GM23248 (cell line): Measurements from ENCODE around the gene RAB3GAP1. TPM values are rescaled to one million over a fixed set of nuclear protein-coding genes. Genes with fewer than 3 reads are reported as not detected.

Experiments
- DNase-seq: peaks from one replicate; pipeline ENCODE4 v3.0.0-alpha.2; 2015
- H2AFZ ChIP-seq: fragments of 200-600 bp; sonication (generic); 2 replicates; pipeline ENCODE4 v1.6.1; 2016; ENCODE audit warnings: antibody characterized with exemption
- H3F3A ChIP-seq: fragments of 200-600 bp; sonication (generic); 2 replicates; pipeline ENCODE4 v1.6.1; 2016; ENCODE audit warnings: mild to moderate bottlenecking, antibody characterized with exemption, mixed run types; ENCODE audit not compliant: insufficient read depth
- H3K27ac ChIP-seq: fragments of 200-600 bp; sonication (generic); 2 replicates; pipeline ENCODE4 v1.5.1; 2016; ENCODE audit warnings: mild to moderate bottlenecking
- H3K27me3 ChIP-seq: fragments of 200-600 bp; sonication (generic); replicated peaks from 2 replicates; pipeline ENCODE4 v1.6.1; 2016; ENCODE audit warnings: mild to moderate bottlenecking; ENCODE audit not compliant: insufficient read depth
- H3K36me3 ChIP-seq: fragments of 200-600 bp; sonication (generic); 2 replicates; pipeline ENCODE4 v1.6.1; 2016; ENCODE audit warnings: low read depth, mild to moderate bottlenecking
- H3K4me1 ChIP-seq: fragments of 200-600 bp; sonication (generic); 2 replicates; pipeline ENCODE4 v1.6.1; 2016; ENCODE audit warnings: mild to moderate bottlenecking; ENCODE audit not compliant: insufficient read depth
- H3K4me2 ChIP-seq: fragments of 200-600 bp; sonication (generic); one replicate; pipeline ENCODE4 v1.6.1; 2016; ENCODE audit warnings: mild to moderate bottlenecking; ENCODE audit not compliant: unreplicated experiment
- H3K4me3 ChIP-seq: fragments of 200-600 bp; sonication (generic); 2 replicates; pipeline ENCODE4 v1.5.1; 2016; ENCODE audit warnings: mild to moderate bottlenecking
- H3K79me2 ChIP-seq: fragments of 200-600 bp; sonication (generic); 2 replicates; pipeline ENCODE4 v1.6.1; 2016; ENCODE audit warnings: mild to moderate bottlenecking; ENCODE audit not compliant: insufficient read depth
- H3K9ac ChIP-seq: fragments of 200-600 bp; sonication (generic); 2 replicates; pipeline ENCODE4 v1.6.1; 2016; ENCODE audit warnings: mild to moderate bottlenecking
- H3K9me2 ChIP-seq: fragments of 200-600 bp; sonication (generic); 2 replicates; pipeline ENCODE4 v1.6.1; 2016; ENCODE audit warnings: mixed run types, mild to moderate bottlenecking, moderate library complexity; ENCODE audit not compliant: insufficient read depth
- H3K9me3 ChIP-seq: fragments of 200-600 bp; sonication (generic); one replicate; pipeline ENCODE4 v1.6.1; 2017; ENCODE audit warnings: low read depth
- H4K20me1 ChIP-seq: fragments of 200-600 bp; sonication (generic); 2 replicates; pipeline ENCODE4 v1.6.0; 2016; ENCODE audit not compliant: insufficient read depth
- EZH2 ChIP-seq: fragments of 200-600 bp; sonication (generic); IDR thresholded peaks from 2 replicates; pipeline ENCODE4 v1.6.1; 2018; ENCODE audit warnings: antibody characterized with exemption, mild to moderate bottlenecking; ENCODE audit not compliant: insufficient read depth, poor library complexity, severe bottlenecking
- EZH2phosphoT487 ChIP-seq: fragments of 200-600 bp; sonication (generic); IDR thresholded peaks from 2 replicates; pipeline ENCODE4 v1.6.1; 2018; ENCODE audit warnings: antibody characterized with exemption, moderate library complexity, mild to moderate bottlenecking, low read depth; ENCODE audit not compliant: insufficient read depth
- WGBS, 2 experiments: methylation state at CpG; one replicate each; pipeline ENCODE4 v1.1.6; 2015 to 2017; ENCODE audit warnings: low lambda C conversion rate in 2 of 2, low coverage in 1 of 2; ENCODE audit errors: missing lambda C conversion rate in 2 of 2; 5-methylcytosine and 5-hydroxymethylcytosine counted together
- in situ Hi-C: fragments of 300-500 bp; cut with MboI; formaldehyde crosslinking; loops from 2 replicates; pipeline ENCODE4 v1.15.0; 2020
- polyA plus RNA-seq: library from polyadenylated mRNA; unstranded; fragments of >200 nt; fragmentation: Nextera tagmentation; extraction: Ambion mirVana; gene quantifications from 2 replicates; pipeline ENCODE4 v1.2.1, GENCODE V29; 2016
- total RNA-seq: library from RNA; depleted of rRNA; stranded (reverse); fragments of >200 nt; shearing (Covaris generic); gene quantifications from 2 replicates; pipeline ENCODE4 v1.2.3, GENCODE V29; 2014

Gene RAB3GAP1
- total and polyA plus RNA-seq, 2 experiments from 2014 or later = 35.5 to 72.1 TPM

- no peak overlapping the region for H2AFZ ChIP-seq
- no peaks in the 10 kb centered on the region for H3K9me3 ChIP-seq
- H3K27ac ChIP-seq = no peak overlapping the region
- no peaks in the 10 kb centered on the region for H3K4me1 ChIP-seq
- no peak overlapping the region for H3K4me3 ChIP-seq
- H3K9me2 ChIP-seq = no peaks in the 10 kb centered on the region
- H4K20me1 ChIP-seq = 0 out of 2 replicates have a peak, but pooled peaks cover 4% of the 10 kb centered on the region
- in situ Hi-C loops = no loop called here
- no peaks in the 10 kb centered on the region for H3K27me3 ChIP-seq
- 81 to 82% methylated on average over 9 of the region's 9 CpGs for WGBS, 2 experiments
- H3K79me2 ChIP-seq = no peaks in the 10 kb centered on the region
- no peak overlapping the region for H3K4me2 ChIP-seq
- no peak for TF ChIP-seq EZH2
- no peak for TF ChIP-seq EZH2phosphoT487
- no peak overlapping the region for H3K9ac ChIP-seq
- DNase-seq = no peak
- H3F3A ChIP-seq = no peaks in the 10 kb centered on the region
- peaks cover 35% of the 10 kb centered on the region for H3K36me3 ChIP-seq
Observed at GRCh38 chr2:135174049-135174809, 122.1 kb downstream of the RAB3GAP1 start.

- Histone ChIP-seq H4K20me1 (no peaks in the 10 kb centered on the region), H2AFZ (no peak overlapping the region), H3K9ac (no peak overlapping the region), H3K79me2 (no peaks in the 10 kb centered on the region), H3K36me3 (peaks cover 31% of the 10 kb centered on the region), H3K4me2 (no peak overlapping the region), H3K9me3 (no peaks in the 10 kb centered on the region), H3K27me3 (no peaks in the 10 kb centered on the region), H3K9me2 (no peaks in the 10 kb centered on the region), H3K4me1 (no peaks in the 10 kb centered on the region), H3K4me3 (no peak overlapping the region), H3F3A (no peaks in the 10 kb centered on the region), H3K27ac (no peak overlapping the region)
- 97 to 100% methylated on average over 6 of the region's 6 CpGs for WGBS, 2 experiments
- in situ Hi-C loops = no loop called here
- DNase-seq = no peak
- TF ChIP-seq EZH2phosphoT487 (no peak), EZH2 (no peak)
Observed at GRCh38 chr2:135174810-135175093, 122.7 kb downstream of the RAB3GAP1 start.

- DNase-seq = no peak
- no peaks in the 10 kb centered on the region for H4K20me1 ChIP-seq
- H3K4me3 ChIP-seq = no peak overlapping the region
- no peak overlapping the region for H3K9ac ChIP-seq
- H3K9me3 ChIP-seq = no peaks in the 10 kb centered on the region
- TF ChIP-seq EZH2 (no peak), EZH2phosphoT487 (no peak)
- H3K79me2 ChIP-seq = no peaks in the 10 kb centered on the region
- in situ Hi-C loops = no loop called here
- WGBS, 2 experiments = 95% methylated on average over 3 of the region's 3 CpGs
- no peak overlapping the region for H3K4me2 ChIP-seq
- no peaks in the 10 kb centered on the region for H3K9me2 ChIP-seq
- 0 out of 2 replicates have a peak, but pooled peaks cover 3% of the 10 kb centered on the region for H3F3A ChIP-seq
- no peak overlapping the region for H3K27ac ChIP-seq
- no peak overlapping the region for H2AFZ ChIP-seq
- H3K4me1 ChIP-seq = no peaks in the 10 kb centered on the region
- peaks cover 27% of the 10 kb centered on the region for H3K36me3 ChIP-seq
- H3K27me3 ChIP-seq = no peaks in the 10 kb centered on the region
Observed at GRCh38 chr2:135175177-135175576, 123.1 kb downstream of the RAB3GAP1 start.

GRCh38 chr2:135179689-135180088 lies 127.6 kb downstream of the RAB3GAP1 start:
- H3K9me3 ChIP-seq = no peaks in the 10 kb centered on the region
- H3K4me2 ChIP-seq = no peak overlapping the region
- TF ChIP-seq EZH2 (no peak), EZH2phosphoT487 (no peak)
- H3K4me3 ChIP-seq = no peak overlapping the region
- in situ Hi-C loops = no loop called here
- no peaks in the 10 kb centered on the region for H4K20me1 ChIP-seq
- H3K9me2 ChIP-seq = no peaks in the 10 kb centered on the region
- no peaks in the 10 kb centered on the region for H3K4me1 ChIP-seq
- H3K27me3 ChIP-seq = no peaks in the 10 kb centered on the region
- H3K27ac ChIP-seq = no peak overlapping the region
- peaks cover 12% of the 10 kb centered on the region for H3K36me3 ChIP-seq
- H3F3A ChIP-seq = 0 out of 2 replicates have a peak, but pooled peaks cover 3% of the 10 kb centered on the region
- no peaks in the 10 kb centered on the region for H3K79me2 ChIP-seq
- no peak overlapping the region for H3K9ac ChIP-seq
- H2AFZ ChIP-seq = no peak overlapping the region
- DNase-seq = no peak
- 91 to 96% methylated on average over 1 of the region's 1 CpG for WGBS, 2 experiments

GRCh38 chr2:135182190-135182589 lies 130.1 kb downstream of the RAB3GAP1 start:
- H3K4me3 ChIP-seq = no peak overlapping the region
- WGBS, 2 experiments = 70 to 72% methylated on average over 8 of the region's 8 CpGs
- H3F3A ChIP-seq = 0 out of 2 replicates have a peak, but pooled peaks cover 3% of the 10 kb centered on the region
- no peak overlapping the region for H3K27ac ChIP-seq
- H3K79me2 ChIP-seq = no peaks in the 10 kb centered on the region
- no peak overlapping the region for H3K9ac ChIP-seq
- DNase-seq = no peak
- TF ChIP-seq EZH2 (no peak), EZH2phosphoT487 (no peak)
- H3K9me3 ChIP-seq = no peaks in the 10 kb centered on the region
- H3K36me3 ChIP-seq = no peaks in the 10 kb centered on the region; the same call in 1 of the 2 replicates
- H3K27me3 ChIP-seq = no peaks in the 10 kb centered on the region
- no peak overlapping the region for H3K4me2 ChIP-seq
- H3K4me1 ChIP-seq = no peaks in the 10 kb centered on the region
- H3K9me2 ChIP-seq = no peaks in the 10 kb centered on the region
- no peaks in the 10 kb centered on the region for H4K20me1 ChIP-seq
- H2AFZ ChIP-seq = no peak overlapping the region
- in situ Hi-C loops = no loop called here
